K562 treated with DMSO at 1 percent for 24 hours (cell line): Measurements from ENCODE around the gene GOLGA8S. TPM values are rescaled to one million over a fixed set of nuclear protein-coding genes. Genes with fewer than 3 reads are reported as not detected.

Source experiments
- total RNA-seq: library from RNA; unstranded; fragments of 300-600 nt; gene quantifications from 2 replicates; pipeline ENCODE4 v1.2.3, GENCODE V29; 2022; ENCODE audit warnings: low read depth; ENCODE audit not compliant: insufficient read depth

The GOLGA8S gene, protein sequence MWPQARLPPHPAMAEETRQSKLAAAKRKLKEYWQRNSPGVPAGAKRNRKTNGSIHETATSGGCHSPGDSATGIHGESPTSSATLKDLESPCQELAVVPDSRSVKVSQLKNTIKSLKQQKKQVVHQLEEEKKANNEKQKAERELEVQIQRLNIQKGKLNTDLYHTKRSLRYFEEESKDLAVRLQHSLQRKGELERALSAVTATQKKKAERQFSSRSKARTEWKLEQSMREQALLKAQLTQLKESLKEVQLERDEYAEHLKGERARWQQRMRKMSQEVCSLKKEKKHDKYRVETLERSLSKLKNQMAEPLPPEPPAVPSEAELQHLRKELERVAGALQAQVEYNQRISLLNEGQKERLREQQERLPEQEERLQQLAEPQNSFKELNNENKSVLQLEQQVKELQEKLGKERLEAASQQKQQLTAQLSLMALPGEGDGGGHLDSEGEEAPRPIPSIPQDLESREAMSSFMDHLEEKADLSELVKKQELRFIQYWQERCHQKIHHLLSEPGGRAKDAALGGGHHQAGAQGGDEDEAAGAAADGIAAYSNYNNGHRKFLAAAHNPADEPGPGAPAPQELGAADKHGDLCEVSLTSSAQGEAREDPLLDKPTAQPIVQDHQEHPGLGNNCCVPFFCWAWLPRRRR
- not detected in 2 replicates for total RNA-seq

DNA sequence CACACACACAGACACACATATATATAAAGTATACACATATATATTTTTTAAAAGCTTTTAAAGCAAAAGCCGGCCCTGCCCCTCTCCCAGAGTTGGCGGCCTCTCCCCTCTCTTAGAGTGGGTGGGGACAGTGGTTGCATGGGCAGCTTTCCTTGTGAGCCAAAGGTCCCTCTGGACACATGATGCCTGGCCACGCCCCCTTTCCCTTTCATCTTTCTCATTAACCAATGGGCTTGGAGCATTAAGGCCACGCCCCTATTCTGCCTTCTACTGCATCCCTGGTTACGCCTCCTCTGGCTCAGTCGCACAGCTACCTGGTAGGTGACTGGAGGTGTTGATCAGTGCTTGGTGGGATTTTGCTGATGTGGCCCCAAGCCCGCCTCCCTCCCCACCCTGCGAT lies at the start of gene GOLGA8S:
Gene GOLGA8S, plus strand, starts transcription at position 301 of the 400 bp plus-strand sequence. Its CDS starts 62 bp downstream, at position 363.

DNA sequence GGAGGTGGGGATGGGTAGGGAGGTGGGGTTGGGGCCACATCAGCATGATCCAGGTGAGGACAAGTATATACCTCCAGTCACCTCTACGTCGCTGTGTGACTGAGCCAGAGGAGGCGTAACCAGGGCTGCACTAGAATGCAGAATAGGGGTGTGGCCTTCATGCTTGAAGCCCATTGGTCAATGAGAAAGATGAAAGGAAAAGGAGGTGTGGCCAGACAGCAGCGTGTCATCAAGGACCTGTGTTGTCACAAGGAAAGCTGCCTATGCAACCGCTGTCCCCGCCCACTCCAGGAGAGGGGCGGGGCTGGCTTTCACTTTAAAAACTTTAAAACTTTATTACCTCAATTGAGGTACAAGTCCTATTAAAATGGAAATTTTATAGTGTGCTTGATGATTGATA lies 20.5 kb upstream of the GOLGA8S start, which contains the start of gene GOLGA6L26:
Gene GOLGA6L26, minus strand, starts transcription at position 101 of the 400 bp plus-strand sequence. Its CDS starts 61 bp downstream, at position 40.

Other genes with a start within 250 kb of the GOLGA8S start
- not detected in 2 replicates for gene GOLGA6L1, start 217.9 kb upstream of the GOLGA8S start, total RNA-seq
- gene GOLGA6L26, start 20.6 kb upstream of the GOLGA8S start, total RNA-seq = not detected in 2 replicates
- gene GOLGA6L2, start 92.5 kb downstream of the GOLGA8S start, total RNA-seq = not detected in 2 replicates
- gene MKRN3, start 210.9 kb downstream of the GOLGA8S start, total RNA-seq = 15.0 and 21.0 TPM in 2 replicates